Endometrial microvascular endothelial cells (primary cell): ENCODE data around the gene TANGO2. TPM values are rescaled to one million over a fixed set of nuclear protein-coding genes. Genes with fewer than 3 reads are reported as not detected.

Experiments used
- in situ Hi-C: cut with HindIII; loops from 2 replicates; pipeline ENCODE4 v1.10.0; 2017; ENCODE audit warnings: low sequenced_read_pairs, low pct_unique_long_range_greater_than_20kb; ENCODE audit errors: inconsistent ontology term
- total RNA-seq: library from RNA; depleted of rRNA; stranded (reverse); fragments of >200 nt; gene quantifications from one replicate; pipeline ENCODE4 v1.2.3, GENCODE V29; 2015; ENCODE audit errors: inconsistent ontology term

Gene TANGO2
- total RNA-seq, 1 donor from 2014 or later: 48.9 TPM

- in situ Hi-C loops: no loop called here
Observed at GRCh38 chr22:20009018-20009491, 11.9 kb upstream of the TANGO2 start.

- in situ Hi-C loops: no loop called here
Observed at GRCh38 chr22:20009582-20010306, 11.2 kb upstream of the TANGO2 start.

GRCh38 chr22:20010307-20011122, 10.4 kb upstream of the TANGO2 start:
- in situ Hi-C loops: no loop called here

GRCh38 chr22:20011123-20011992, 9.6 kb upstream of the TANGO2 start:
- in situ Hi-C loops: no loop called here

- in situ Hi-C loops: no loop called here
Observed at GRCh38 chr22:20011993-20012740, 8.7 kb upstream of the TANGO2 start.

GRCh38 chr22:20012741-20013331, 8.1 kb upstream of the TANGO2 start:
- in situ Hi-C loops: no loop called here

- in situ Hi-C loops: no loop called here
Observed at GRCh38 chr22:20013382-20013871, 7.5 kb upstream of the TANGO2 start.

- in situ Hi-C loops: no loop called here
Observed at GRCh38 chr22:20014526-20015186, 6.3 kb upstream of the TANGO2 start.

GRCh38 chr22:20015187-20015625, 5.7 kb upstream of the TANGO2 start:
- in situ Hi-C loops: no loop called here

- in situ Hi-C loops: no loop called here
Observed at GRCh38 chr22:20015971-20016733, 4.8 kb upstream of the TANGO2 start.

- in situ Hi-C loops: no loop called here
Observed at GRCh38 chr22:20016734-20017621, 3.9 kb upstream of the TANGO2 start, which contains the start of gene ARVCF. TSS of gene ARVCF (minus strand) at chr22:20016823. CDS start at chr22:19990794, 26,029 bp downstream.

GRCh38 chr22:20017622-20017958, 3.3 kb upstream of the TANGO2 start:
- in situ Hi-C loops: no loop called here

- in situ Hi-C loops: no loop called here
Observed at GRCh38 chr22:20018001-20018400, 2.9 kb upstream of the TANGO2 start.

GRCh38 chr22:20019661-20020532, 1.0 kb upstream of the TANGO2 start:
- in situ Hi-C loops: loop anchor here (10.0 kb wide), 1 partner anchor 45 kb away; no protein-coding TSS in a partner anchor
